ENCODE measurements around the gene ABLIM3.

- TF ChIP-seq EZH2phosphoT487 (IDR thresholded peaks at IDR 0.05; ENCODE audit: low read depth, severe bottlenecking, unreplicated experiment) (no peak), EZH2 (IDR thresholded peaks at IDR 0.05; ENCODE audit: borderline replicate concordance) (no peak), CTCF (IDR thresholded peaks at IDR 0.05; ENCODE audit: poor library complexity) (peak; percentile 17)
Observed at GRCh38 chr5:149151717-149152116, 10.4 kb downstream of the ABLIM3 start.

All from hepatocyte (in vitro differentiated cells).